ENCODE measurements around the gene PRR23E.

PRR23E gene

DNA sequence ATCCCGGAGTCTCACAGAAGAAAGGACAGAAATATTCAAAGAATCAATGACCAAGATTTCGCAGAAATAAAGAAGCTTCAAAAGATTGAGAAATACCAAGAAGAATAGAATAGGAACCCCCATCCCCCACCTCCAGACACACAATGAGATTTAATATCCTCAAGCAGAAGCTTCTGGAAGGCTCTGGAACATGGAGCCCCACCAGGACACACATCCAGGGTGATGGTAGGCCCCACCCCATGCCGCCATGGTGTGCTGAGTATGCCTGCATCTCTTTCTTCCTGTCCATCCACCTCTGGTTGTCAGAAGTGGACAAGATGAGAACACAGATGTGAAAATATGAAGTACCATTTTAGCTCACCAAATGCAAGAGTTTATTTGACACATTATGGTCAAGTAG is 19.3 kb downstream of the PRR23E start:
- DNase-seq (ENCODE audit: low spot score in 2 of 2) = no peak
- H3K4me3 ChIP-seq = no peak overlapping the region
- in situ Hi-C loops (cut with MboI; ENCODE audit: low sequenced_read_pairs) = no loop called here

DNA sequence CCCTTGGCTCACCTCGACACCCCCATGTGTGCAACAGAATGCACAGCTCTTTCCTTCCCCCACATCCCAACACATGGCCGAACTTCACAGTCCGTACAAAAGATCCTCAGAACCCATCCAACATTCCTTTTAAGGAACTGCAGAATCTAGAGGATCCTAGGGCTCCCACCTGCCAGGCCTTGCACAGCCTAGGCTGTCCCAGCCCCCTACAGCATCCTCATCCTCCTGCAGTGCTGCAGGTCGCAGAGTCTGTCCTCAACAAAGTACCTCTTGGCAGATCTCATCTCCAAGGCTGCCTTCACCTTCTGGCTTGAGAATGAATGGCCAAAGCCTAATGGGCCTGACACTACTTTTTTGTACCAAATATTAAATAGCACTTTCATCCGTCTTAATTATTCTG is 19.8 kb downstream of the PRR23E start:
- H3K4me1 ChIP-seq = no peaks in the 10 kb centered on the region
- in situ Hi-C loops (cut with MboI; ENCODE audit: low sequenced_read_pairs) = no loop called here
- H3K36me3 ChIP-seq (replicated peaks) = no peaks in the 10 kb centered on the region
- H3K9me3 ChIP-seq = no peaks in the 10 kb centered on the region
- no peak for DNase-seq (ENCODE audit: low spot score in 2 of 2)
- no peak overlapping the region for H3K4me3 ChIP-seq
- H3K27me3 ChIP-seq (ENCODE audit: low read depth) = peaks cover 27% of the 10 kb centered on the region

More for the DNA sequence above, 19.3 kb downstream of the PRR23E start:
- Histone ChIP-seq H3K27me3 (ENCODE audit: low read depth) (peaks cover 22% of the 10 kb centered on the region), H3K36me3 (replicated peaks) (no peaks in the 10 kb centered on the region), H3K4me1 (no peaks in the 10 kb centered on the region), H3K9me3 (no peaks in the 10 kb centered on the region)

DNA sequence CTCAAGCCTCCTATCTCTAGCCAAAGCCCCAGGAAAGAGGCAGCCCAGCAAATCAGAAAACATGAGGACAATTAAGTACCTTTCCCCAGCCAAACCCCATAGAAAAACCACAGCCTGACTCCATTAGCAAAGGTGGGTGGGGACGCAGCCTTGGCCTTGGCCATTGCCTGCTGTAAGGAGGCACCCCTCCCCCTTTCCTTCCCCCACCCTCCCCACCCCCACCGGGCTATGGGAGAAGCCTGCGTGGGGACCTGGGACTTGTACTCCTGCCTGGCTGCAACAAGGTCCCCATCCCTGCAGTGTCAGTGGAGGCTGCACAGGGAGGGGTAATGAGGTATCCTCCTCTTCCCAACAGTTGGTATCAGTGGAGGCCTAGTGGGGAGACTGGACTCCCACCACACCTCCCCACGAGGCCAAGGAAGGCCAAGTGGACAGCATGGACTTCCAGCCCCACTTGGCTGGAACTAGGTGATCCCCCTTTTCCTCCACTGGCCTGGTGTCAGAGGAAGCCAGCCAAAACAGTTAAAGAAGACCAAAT is 20.5 kb downstream of the PRR23E start:
- H3K4me3 ChIP-seq = no peak overlapping the region
- no peak for DNase-seq (ENCODE audit: low spot score in 2 of 2)
- no peaks in the 10 kb centered on the region for H3K36me3 ChIP-seq (replicated peaks)
- peaks cover 34% of the 10 kb centered on the region for H3K27me3 ChIP-seq (ENCODE audit: low read depth)
- H3K4me1 ChIP-seq = no peaks in the 10 kb centered on the region
- no peaks in the 10 kb centered on the region for H3K9me3 ChIP-seq
- in situ Hi-C loops (cut with MboI; ENCODE audit: low sequenced_read_pairs) = no loop called here

DNA sequence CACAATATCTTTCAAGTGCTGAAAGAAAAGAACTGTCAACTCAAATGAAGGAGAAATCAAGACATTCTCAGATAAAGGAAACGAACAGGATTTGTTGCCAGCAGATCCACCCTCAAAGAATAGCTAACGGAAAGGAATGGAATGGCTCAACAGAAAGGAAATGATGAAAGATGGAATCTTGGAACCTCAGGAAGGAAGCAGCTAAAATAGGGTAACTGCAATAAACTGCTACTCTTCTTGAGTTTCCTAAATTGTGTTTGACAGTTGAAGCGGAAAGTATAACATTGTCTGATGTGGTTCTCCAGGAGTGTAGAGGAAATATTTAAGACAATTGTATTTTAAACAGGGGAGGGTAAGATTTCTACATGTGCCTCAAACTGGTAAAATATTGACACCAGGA is 22.0 kb downstream of the PRR23E start:
- H3K4me3 ChIP-seq = no peak overlapping the region
- DNase-seq (ENCODE audit: low spot score in 2 of 2) = no peak
- no peaks in the 10 kb centered on the region for H3K9me3 ChIP-seq
- in situ Hi-C loops (cut with MboI; ENCODE audit: low sequenced_read_pairs) = no loop called here
- no peaks in the 10 kb centered on the region for H3K36me3 ChIP-seq (replicated peaks)
- H3K4me1 ChIP-seq = no peaks in the 10 kb centered on the region
- peaks cover 43% of the 10 kb centered on the region for H3K27me3 ChIP-seq (ENCODE audit: low read depth)

DNA sequence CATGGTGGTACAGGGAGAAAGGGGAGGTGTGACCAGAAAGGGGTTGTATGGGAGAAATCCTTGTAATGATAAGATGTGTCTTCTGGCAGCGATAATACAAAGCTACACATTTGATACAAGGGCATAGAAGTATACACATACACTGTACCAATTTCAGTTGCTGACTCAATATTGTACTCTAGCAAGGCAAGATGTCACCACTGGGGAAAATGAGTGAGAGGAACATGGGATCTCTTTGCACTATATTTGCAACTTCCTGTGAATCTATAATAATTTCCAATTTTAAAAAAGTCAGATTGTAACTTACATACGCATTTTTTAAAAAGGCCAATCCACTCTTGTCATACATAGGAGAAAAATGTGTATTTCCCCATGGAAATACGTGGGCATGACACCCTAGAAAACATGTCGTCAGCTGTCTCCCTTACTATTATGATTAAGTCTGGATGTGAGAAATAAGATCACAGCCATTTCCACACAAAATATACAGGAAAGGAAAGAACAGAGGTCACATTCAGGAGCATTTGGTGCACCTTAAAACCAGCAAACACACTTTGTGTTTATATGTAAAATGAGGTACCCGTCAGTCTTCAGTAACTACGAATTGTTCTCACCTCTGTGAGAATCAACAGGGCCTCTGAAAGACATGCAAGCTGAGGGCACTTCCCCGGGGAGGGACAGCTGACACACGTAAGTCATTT is 22.9 kb downstream of the PRR23E start:
- H3K9me3 ChIP-seq = no peaks in the 10 kb centered on the region
- DNase-seq (ENCODE audit: low spot score in 2 of 2) = no peak
- peaks cover 43% of the 10 kb centered on the region for H3K27me3 ChIP-seq (ENCODE audit: low read depth)
- no peaks in the 10 kb centered on the region for H3K36me3 ChIP-seq (replicated peaks)
- no peaks in the 10 kb centered on the region for H3K4me1 ChIP-seq
- no peak overlapping the region for H3K4me3 ChIP-seq
- in situ Hi-C loops (cut with MboI; ENCODE audit: low sequenced_read_pairs) = no loop called here

DNA sequence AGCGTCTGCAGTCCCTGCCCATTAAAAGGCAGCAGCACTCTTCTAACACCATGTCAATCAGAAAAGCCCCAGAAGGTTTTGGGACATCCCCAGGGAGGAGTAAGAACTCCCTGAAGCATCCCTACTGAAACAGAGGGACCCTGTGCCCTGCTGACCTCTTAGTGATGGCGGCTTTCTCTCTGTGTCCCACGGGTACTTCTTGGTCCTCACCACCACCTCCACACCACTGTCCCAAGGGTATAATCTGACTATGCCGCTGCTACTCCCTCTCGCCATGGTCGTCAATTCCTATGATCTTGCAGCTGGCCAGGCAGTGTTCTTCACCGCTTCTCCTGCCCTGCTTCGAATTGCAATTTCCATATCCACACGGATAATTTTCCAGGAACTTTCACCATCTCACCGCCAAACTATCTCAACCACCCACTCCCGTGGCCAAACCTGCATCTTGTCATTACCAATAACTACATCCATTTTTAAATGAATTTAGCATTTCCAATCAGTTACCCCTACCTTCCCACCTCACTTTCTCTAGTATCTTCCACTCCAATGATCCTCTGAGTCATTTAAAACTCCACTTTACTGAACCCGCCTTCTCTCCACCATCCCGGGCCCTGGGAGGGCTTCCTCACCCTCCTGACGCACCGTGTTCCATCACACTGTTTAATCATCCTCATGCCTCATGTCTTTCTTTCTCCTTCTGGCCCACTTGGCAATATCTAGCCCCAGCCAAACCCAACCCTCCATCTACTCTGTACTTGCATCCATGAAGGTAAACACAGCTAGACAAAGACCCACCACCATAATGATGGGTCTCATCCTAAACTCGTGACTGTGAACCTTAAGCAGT is 23.7 kb downstream of the PRR23E start:
- in situ Hi-C loops (cut with MboI; ENCODE audit: low sequenced_read_pairs) = no loop called here
- Histone ChIP-seq H3K27me3 (ENCODE audit: low read depth) (peaks cover 43% of the 10 kb centered on the region), H3K4me1 (no peaks in the 10 kb centered on the region), H3K9me3 (no peaks in the 10 kb centered on the region), H3K4me3 (no peak overlapping the region), H3K36me3 (replicated peaks) (no peaks in the 10 kb centered on the region)
- no peak for DNase-seq (ENCODE audit: low spot score in 2 of 2)

DNA sequence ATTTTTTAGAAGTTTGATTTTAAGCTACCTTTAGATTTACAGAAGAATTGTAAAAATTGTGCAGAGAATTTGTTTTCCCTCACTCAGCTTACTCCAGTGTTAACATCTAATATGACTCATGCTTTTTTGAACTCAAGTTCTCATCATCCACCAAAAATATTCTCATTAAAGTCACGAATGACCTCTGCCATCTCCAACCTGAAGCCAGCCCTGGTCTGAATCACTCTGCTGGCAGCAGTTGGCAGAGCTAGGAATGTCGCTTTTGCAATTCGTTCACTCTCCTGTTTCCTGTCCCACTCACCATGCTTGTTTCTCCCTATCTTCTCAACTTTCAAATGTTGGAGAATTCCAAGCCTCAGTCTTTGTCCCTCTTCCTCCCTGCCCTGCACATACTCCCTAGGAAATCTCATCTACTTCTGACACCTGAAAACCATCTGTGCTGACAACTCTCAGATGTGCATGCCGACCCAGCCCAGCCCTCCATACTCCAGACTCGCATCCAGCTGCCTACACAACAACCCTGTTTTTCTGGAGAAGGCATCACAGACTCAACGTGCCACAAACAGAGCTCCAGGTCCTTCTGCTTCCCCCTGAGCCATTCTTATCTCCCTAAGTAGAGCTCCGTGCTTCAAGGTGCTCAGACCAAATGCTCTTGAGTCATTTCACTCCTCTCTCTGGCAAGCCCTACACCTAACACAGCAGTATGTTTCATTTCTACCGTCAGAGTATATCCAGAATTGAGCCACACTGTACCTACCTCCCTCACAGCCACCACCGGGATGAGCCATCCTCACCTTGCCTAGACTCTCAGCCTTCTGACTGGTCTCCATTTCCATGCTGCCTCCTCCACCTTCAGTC is 24.9 kb downstream of the PRR23E start:
- no peak for DNase-seq (ENCODE audit: low spot score in 2 of 2)
- Histone ChIP-seq H3K4me1 (no peaks in the 10 kb centered on the region), H3K9me3 (no peaks in the 10 kb centered on the region), H3K27me3 (ENCODE audit: low read depth) (peaks cover 43% of the 10 kb centered on the region), H3K36me3 (replicated peaks) (no peaks in the 10 kb centered on the region), H3K4me3 (no peak overlapping the region)
- in situ Hi-C loops (cut with MboI; ENCODE audit: low sequenced_read_pairs) = no loop called here

DNA sequence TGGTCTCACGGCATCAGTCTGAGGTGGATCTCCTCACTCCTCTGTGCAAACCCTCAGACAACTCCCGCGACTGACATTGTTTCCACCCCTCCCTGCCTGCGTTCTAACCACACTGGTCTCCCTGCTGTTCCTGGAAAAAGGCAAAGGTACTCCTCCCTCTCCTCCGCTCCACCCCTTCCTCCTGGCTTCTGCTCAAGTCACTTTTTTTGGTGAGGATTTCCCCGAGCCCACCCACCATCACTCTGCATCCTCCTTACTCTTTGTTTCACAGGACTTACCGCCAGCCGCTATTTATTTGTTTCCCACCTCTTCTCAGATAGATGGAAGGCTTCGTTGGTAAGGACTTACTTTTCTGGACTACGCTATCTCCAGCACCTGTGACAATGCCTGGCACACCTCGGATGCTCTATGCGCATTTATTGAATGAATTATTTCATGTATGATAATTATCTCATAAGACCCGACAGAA is 25.6 kb downstream of the PRR23E start:
- Histone ChIP-seq H3K4me3 (no peak overlapping the region), H3K4me1 (no peaks in the 10 kb centered on the region), H3K27me3 (ENCODE audit: low read depth) (peaks cover 43% of the 10 kb centered on the region), H3K9me3 (no peaks in the 10 kb centered on the region), H3K36me3 (replicated peaks) (no peaks in the 10 kb centered on the region)
- in situ Hi-C loops (cut with MboI; ENCODE audit: low sequenced_read_pairs) = no loop called here
- no peak for DNase-seq (ENCODE audit: low spot score in 2 of 2)

DNA sequence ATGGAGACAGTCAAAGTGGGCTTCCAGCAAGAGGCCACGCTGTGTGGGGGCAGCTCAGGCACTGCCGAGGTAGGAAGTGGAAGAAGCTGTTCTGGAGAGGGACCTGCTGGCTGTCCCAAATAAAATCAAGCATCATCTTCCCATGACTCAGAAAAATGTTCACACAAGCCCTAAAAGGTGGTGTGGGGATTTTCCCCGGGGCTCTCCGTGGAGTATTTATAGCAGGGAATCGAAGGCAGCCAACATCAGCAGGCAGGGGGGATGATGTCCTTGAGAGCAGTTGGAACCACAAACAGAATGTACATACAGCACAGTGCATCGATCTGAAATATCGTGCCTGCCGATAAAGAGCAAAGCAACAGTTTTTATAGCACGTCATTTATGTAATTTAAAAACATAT is 27.6 kb downstream of the PRR23E start:
- no peak for DNase-seq (ENCODE audit: low spot score in 2 of 2)
- H3K4me1 ChIP-seq = no peaks in the 10 kb centered on the region
- H3K27me3 ChIP-seq (ENCODE audit: low read depth) = peaks cover 37% of the 10 kb centered on the region
- no peaks in the 10 kb centered on the region for H3K9me3 ChIP-seq
- no peaks in the 10 kb centered on the region for H3K36me3 ChIP-seq (replicated peaks)
- H3K4me3 ChIP-seq = no peak overlapping the region
- in situ Hi-C loops (cut with MboI; ENCODE audit: low sequenced_read_pairs) = no loop called here

DNA sequence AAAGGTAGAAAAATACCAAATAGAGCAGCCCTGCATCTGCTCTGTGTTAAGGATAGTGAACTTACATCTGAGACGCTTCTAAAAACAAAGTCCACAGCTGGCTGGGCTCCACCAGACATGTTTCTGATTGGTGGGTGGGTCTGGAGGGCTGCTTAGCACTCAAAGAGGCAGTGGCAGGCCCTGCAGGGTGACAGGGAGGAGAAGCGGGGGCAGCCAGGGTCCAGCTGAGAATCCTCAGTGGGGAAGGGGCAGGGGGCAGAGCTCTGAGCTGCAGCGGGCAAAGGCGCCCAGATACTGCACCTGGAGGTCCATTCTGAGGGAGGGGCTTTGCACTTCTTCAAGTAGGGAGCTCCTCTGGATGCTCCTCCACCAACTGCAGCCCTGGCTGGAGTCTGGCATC is 28.1 kb downstream of the PRR23E start:
- DNase-seq (ENCODE audit: low spot score in 2 of 2) = no peak
- H3K36me3 ChIP-seq (replicated peaks) = no peaks in the 10 kb centered on the region
- H3K4me3 ChIP-seq = no peak overlapping the region
- peaks cover 34% of the 10 kb centered on the region for H3K27me3 ChIP-seq (ENCODE audit: low read depth)
- in situ Hi-C loops (cut with MboI; ENCODE audit: low sequenced_read_pairs) = no loop called here
- no peaks in the 10 kb centered on the region for H3K9me3 ChIP-seq
- no peaks in the 10 kb centered on the region for H3K4me1 ChIP-seq

DNA sequence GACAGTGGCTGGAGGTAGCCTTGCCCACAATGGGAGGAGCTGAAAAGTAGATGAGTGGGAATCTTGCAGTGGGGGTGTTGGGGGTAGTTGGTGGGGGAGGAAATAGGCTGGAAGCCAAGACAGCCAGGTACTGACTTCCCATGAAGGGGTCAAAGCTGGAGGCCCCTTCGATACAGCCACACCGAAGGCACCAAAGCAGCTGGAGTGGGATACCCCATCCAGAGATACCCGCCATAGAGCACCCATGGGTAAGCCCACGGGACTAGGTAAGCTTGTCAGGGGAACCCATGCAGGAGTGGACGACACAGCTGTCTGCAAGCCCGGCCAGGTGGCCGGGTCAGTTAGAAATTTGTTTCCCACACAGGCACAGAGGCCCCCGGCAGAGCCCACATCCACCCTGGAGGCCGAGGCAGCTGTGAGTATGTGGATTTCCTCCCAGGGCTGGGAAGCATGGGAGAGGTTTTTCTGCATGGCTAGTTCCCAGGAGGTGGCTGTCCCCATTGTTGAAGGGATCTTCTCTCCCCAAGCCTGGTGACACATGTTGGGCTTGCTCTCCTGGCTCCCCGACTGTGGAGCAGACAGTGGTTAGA is 28.6 kb downstream of the PRR23E start:
- DNase-seq (ENCODE audit: low spot score in 2 of 2) = no peak
- Histone ChIP-seq H3K4me1 (no peaks in the 10 kb centered on the region), H3K27me3 (ENCODE audit: low read depth) (peaks cover 30% of the 10 kb centered on the region), H3K4me3 (no peak overlapping the region), H3K36me3 (replicated peaks) (no peaks in the 10 kb centered on the region), H3K9me3 (no peaks in the 10 kb centered on the region)
- in situ Hi-C loops (cut with MboI; ENCODE audit: low sequenced_read_pairs) = no loop called here

DNA sequence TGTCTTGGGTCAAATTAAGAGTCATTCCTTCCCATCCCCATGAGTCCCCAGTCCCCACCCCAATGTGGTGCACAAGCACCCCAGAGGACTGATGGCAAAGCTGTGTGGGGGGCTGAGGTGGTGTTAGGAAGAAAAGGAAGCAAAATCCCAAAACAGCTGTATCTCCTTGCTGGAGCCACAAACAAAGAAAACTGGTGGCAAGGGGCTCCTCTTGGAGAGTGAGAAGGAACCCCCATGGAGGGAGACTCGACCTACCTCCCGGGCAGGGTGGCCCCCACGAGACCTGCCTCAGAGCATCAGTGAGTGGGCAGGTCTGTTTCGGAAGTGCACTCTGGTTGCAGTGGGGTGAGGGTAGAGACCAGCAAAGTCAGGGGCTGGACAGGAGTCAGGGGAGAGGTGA is 29.2 kb downstream of the PRR23E start:
- H3K4me3 ChIP-seq = no peak overlapping the region
- no peak for DNase-seq (ENCODE audit: low spot score in 2 of 2)
- H3K9me3 ChIP-seq = no peaks in the 10 kb centered on the region
- H3K27me3 ChIP-seq (ENCODE audit: low read depth) = peaks cover 24% of the 10 kb centered on the region
- in situ Hi-C loops (cut with MboI; ENCODE audit: low sequenced_read_pairs) = no loop called here
- H3K4me1 ChIP-seq = no peaks in the 10 kb centered on the region
- H3K36me3 ChIP-seq (replicated peaks) = no peaks in the 10 kb centered on the region

DNA sequence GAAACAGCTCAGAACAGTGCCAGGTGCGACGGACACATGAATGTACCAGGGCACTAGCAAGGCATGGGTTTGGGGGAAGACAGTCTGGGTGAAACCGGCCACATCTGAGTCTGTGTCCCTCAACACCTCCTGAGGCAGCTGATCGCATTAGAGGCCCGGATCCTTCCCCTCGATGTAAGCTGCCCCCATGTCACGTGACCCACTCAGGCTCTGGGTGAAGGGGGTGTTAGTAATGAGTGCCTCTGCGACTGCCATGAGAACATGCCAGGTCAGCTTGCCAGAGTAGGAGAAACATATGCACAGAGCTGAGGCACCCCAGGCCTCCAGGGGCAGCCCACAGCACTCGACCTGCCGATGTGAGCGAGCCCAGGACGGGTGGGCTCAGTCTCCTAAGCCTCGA is 29.7 kb downstream of the PRR23E start:
- H3K9me3 ChIP-seq = no peaks in the 10 kb centered on the region
- no peaks in the 10 kb centered on the region for H3K36me3 ChIP-seq (replicated peaks)
- in situ Hi-C loops (cut with MboI; ENCODE audit: low sequenced_read_pairs) = no loop called here
- H3K27me3 ChIP-seq (ENCODE audit: low read depth) = peaks cover 19% of the 10 kb centered on the region
- H3K4me3 ChIP-seq = no peak overlapping the region
- no peak for DNase-seq (ENCODE audit: low spot score in 2 of 2)
- no peaks in the 10 kb centered on the region for H3K4me1 ChIP-seq

All from HAP-1 (cell line).